H9 (cell line): ENCODE results near the gene EPHA1. TPM values are rescaled to one million over a fixed set of nuclear protein-coding genes. Genes with fewer than 3 reads are reported as not detected.
A peak's percentile ranks its signal among the peaks of the same experiment; 100 is the strongest.

Experiments used
- DNase-seq: peaks from one replicate; pipeline ENCODE4 v3.0.0-alpha.2; 2017
- H2AFZ ChIP-seq: one replicate; pipeline ENCODE4 v1.6.1; 2013; ENCODE audit warnings: mild to moderate bottlenecking, low read length, control low read depth, moderate library complexity
- H2AK5ac ChIP-seq: 2 replicates; pipeline ENCODE4 v1.6.1; 2013; ENCODE audit warnings: low read length, control low read depth, mixed read lengths; ENCODE audit not compliant: insufficient read length
- H2BK120ac ChIP-seq: one replicate; pipeline ENCODE4 v1.6.1; 2013; ENCODE audit warnings: low read depth, mild to moderate bottlenecking, low read length, control low read depth, inconsistent platforms; ENCODE audit not compliant: poor library complexity, severe bottlenecking
- H2BK12ac ChIP-seq: 2 replicates; pipeline ENCODE4 v1.6.1; 2013; ENCODE audit warnings: low read length, control low read depth, mixed read lengths, low read depth; ENCODE audit not compliant: insufficient read length
- H2BK15ac ChIP-seq: 2 replicates; pipeline ENCODE4 v1.6.1; 2013; ENCODE audit warnings: low read depth, low read length, control low read depth
- H2BK20ac ChIP-seq: one replicate; pipeline ENCODE4 v1.6.1; 2013; ENCODE audit warnings: low read depth, mild to moderate bottlenecking, low read length, control low read depth, inconsistent platforms; ENCODE audit not compliant: poor library complexity, severe bottlenecking
- H2BK5ac ChIP-seq: 2 replicates; pipeline ENCODE4 v1.6.1; 2013; ENCODE audit warnings: low read length, control low read depth, mixed read lengths; ENCODE audit not compliant: insufficient read length
- H3K14ac ChIP-seq: 2 replicates; pipeline ENCODE4 v1.6.1; 2013; ENCODE audit warnings: low read length, control low read depth; ENCODE audit not compliant: insufficient read depth
- H3K18ac ChIP-seq: 2 replicates; pipeline ENCODE4 v1.6.1; 2013; ENCODE audit warnings: low read depth, mild to moderate bottlenecking, mixed read lengths, low read length, control low read depth; ENCODE audit not compliant: insufficient read length
- H3K23ac ChIP-seq: 2 replicates; pipeline ENCODE4 v1.6.1; 2013; ENCODE audit warnings: low read length, control low read depth, mixed read lengths, low read depth; ENCODE audit not compliant: insufficient read length
- H3K23me2 ChIP-seq: 2 replicates; pipeline ENCODE4 v1.6.1; 2013; ENCODE audit warnings: low read depth, mild to moderate bottlenecking, mixed read lengths, low read length, control low read depth; ENCODE audit not compliant: insufficient read length, poor library complexity, severe bottlenecking
- H3K27ac ChIP-seq: 2 replicates; pipeline ENCODE4 v1.5.1; 2013; ENCODE audit warnings: low read length, control low read depth, mixed read lengths, low read depth; ENCODE audit not compliant: insufficient read length
- H3K27me3 ChIP-seq: 2 replicates; pipeline ENCODE4 v1.6.1; 2013; ENCODE audit warnings: low read length, control low read depth, inconsistent platforms; ENCODE audit not compliant: insufficient read depth
- H3K4ac ChIP-seq: 2 replicates; pipeline ENCODE4 v1.6.1; 2013; ENCODE audit warnings: low read depth, mild to moderate bottlenecking, control low read depth, inconsistent platforms, low read length, moderate library complexity
- H3K4me1 ChIP-seq: 2 replicates; pipeline ENCODE4 v1.6.1; 2013; ENCODE audit warnings: low read length, control low read depth, inconsistent platforms; ENCODE audit not compliant: insufficient read depth
- H3K4me2 ChIP-seq: 2 replicates; pipeline ENCODE4 v1.6.1; 2013; ENCODE audit warnings: low read length, control low read depth, mixed read lengths; ENCODE audit not compliant: insufficient read length, insufficient read depth
- H3K56ac ChIP-seq: 2 replicates; pipeline ENCODE4 v1.6.1; 2013; ENCODE audit warnings: low read depth, mild to moderate bottlenecking, mixed read lengths, low read length, control low read depth; ENCODE audit not compliant: insufficient read length
- H3K79me1 ChIP-seq: 2 replicates; pipeline ENCODE4 v1.6.1; 2013; ENCODE audit warnings: low read depth, mild to moderate bottlenecking, moderate library complexity, low read length, control low read depth, inconsistent platforms; ENCODE audit not compliant: insufficient read depth, poor library complexity, severe bottlenecking
- H3K79me2 ChIP-seq: 2 replicates; pipeline ENCODE4 v1.6.1; 2013; ENCODE audit warnings: low read length, control low read depth, inconsistent platforms; ENCODE audit not compliant: insufficient read depth
- H3K9ac ChIP-seq: 2 replicates; pipeline ENCODE4 v1.6.1; 2013; ENCODE audit warnings: low read length, control low read depth, mixed read lengths; ENCODE audit not compliant: insufficient read length; ENCODE audit errors: extremely low read depth
- H3K9me3 ChIP-seq: one replicate; pipeline ENCODE4 v1.6.1; 2013; ENCODE audit warnings: low read depth, low read length, inconsistent platforms; ENCODE audit not compliant: control insufficient read depth
- H3T11ph ChIP-seq: one replicate; pipeline ENCODE4 v1.6.1; 2013; ENCODE audit warnings: mild to moderate bottlenecking, low read length, control low read depth, inconsistent platforms
- H4K20me1 ChIP-seq: one replicate; pipeline ENCODE4 v1.6.1; 2013; ENCODE audit not compliant: control insufficient read depth, insufficient read length, insufficient read depth
- H4K5ac ChIP-seq: 2 replicates; pipeline ENCODE4 v1.6.1; 2013; ENCODE audit warnings: low read depth, mild to moderate bottlenecking, mixed read lengths, low read length, control low read depth; ENCODE audit not compliant: insufficient read length
- H4K8ac ChIP-seq: replicated peaks from 2 replicates; pipeline ENCODE4 v1.6.1; 2013; ENCODE audit warnings: low read length, control low read depth, mixed read lengths, low read depth; ENCODE audit not compliant: insufficient read length
- H4K91ac ChIP-seq: 2 replicates; pipeline ENCODE4 v1.6.1; 2013; ENCODE audit warnings: low read depth, mild to moderate bottlenecking, moderate library complexity, mixed read lengths, low read length, control low read depth; ENCODE audit not compliant: insufficient read length
- H3K27ac Mint-ChIP-seq, 3 experiments: 2 replicates in 2 of 3; 3 replicates in 1 of 3; pipeline ENCODE4 v1.8.0; 2020 to 2021; ENCODE audit warnings: mixed read lengths in 3 of 3, mild to moderate bottlenecking in 1 of 3, moderate library complexity in 1 of 3
- H3K27me3 Mint-ChIP-seq: 2 replicates; pipeline ENCODE4 v1.8.0; 2021; ENCODE audit warnings: low read depth, mild to moderate bottlenecking, moderate library complexity, mixed read lengths
- H3K36me3 Mint-ChIP-seq, 3 experiments: 2 replicates in 2 of 3; 3 replicates in 1 of 3; pipeline ENCODE4 v1.8.0; 2020 to 2021; ENCODE audit warnings: low read depth in 3 of 3, mixed read lengths in 3 of 3; ENCODE audit not compliant: insufficient read depth in 1 of 3
- H3K4me1 Mint-ChIP-seq, 2 experiments: 2 replicates each; pipeline ENCODE4 v1.8.0; 2020; ENCODE audit warnings: mixed read lengths in 2 of 2
- H3K4me3 Mint-ChIP-seq, 2 experiments: 2 replicates in 1 of 2; 3 replicates in 1 of 2; pipeline ENCODE4 v1.8.0; 2020 to 2021; ENCODE audit warnings: mild to moderate bottlenecking in 2 of 2, mixed read lengths in 2 of 2, moderate library complexity in 1 of 2
- H3K9me3 Mint-ChIP-seq, 2 experiments: 2 replicates in 1 of 2; 3 replicates in 1 of 2; pipeline ENCODE4 v1.8.0; 2020; ENCODE audit warnings: mild to moderate bottlenecking in 2 of 2, mixed read lengths in 2 of 2, moderate library complexity in 1 of 2
- WGBS: extraction: QIAGEN DNeasy Blood & Tissue Kit; methylation state at CpG from one replicate; pipeline ENCODE4 v1.1.7; 2013; ENCODE audit warnings: missing lambda C conversion rate, low lambda C conversion rate, mixed read lengths; ENCODE audit not compliant: insufficient read length; ENCODE audit errors: extremely low coverage; 5-methylcytosine and 5-hydroxymethylcytosine counted together
- total RNA-seq: library from RNA; stranded (reverse); gene quantifications from 2 replicates; pipeline ENCODE4 v1.2.1, GENCODE V29; 2021
- TF ChIP-seq, protein P1 (sequence below): fragments of 200-600 bp; sonication (generic); conservative IDR thresholded peaks from 3 replicates; pipeline ENCODE4 v1.8.0; 2021; ENCODE audit warnings: antibody characterized with exemption, mild to moderate bottlenecking

EPHA1 gene
- total RNA-seq, 1 experiment from 2014 or later, result 109 TPM

DNA sequence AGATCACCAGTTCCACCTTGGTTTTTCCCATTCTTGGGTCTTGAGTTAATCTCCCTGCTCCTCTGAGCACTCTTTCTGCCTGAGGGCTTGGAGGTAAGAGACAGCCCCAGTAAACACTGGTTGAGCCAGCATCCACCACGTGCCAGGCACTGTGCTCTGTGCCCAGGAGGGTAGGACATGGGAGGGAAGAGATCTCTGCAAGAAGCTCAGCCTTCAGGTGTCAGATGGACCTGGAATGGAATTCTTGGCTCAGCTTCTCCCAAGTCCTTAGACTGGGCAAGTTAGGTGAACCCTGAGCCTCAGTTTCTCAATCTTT is 25.1 kb downstream of the EPHA1 start:
- Histone ChIP-seq H2BK120ac (no peak overlapping the region), H3T11ph (no peak overlapping the region), H3K4me1 (peaks cover 5% of the 10 kb centered on the region; the same call in 1 of the 2 replicates), H3K27ac (no peak overlapping the region), H3K14ac (no peak overlapping the region), H2AK5ac (no peak overlapping the region), H2AFZ (no peak overlapping the region), H4K91ac (no peak overlapping the region), H2BK12ac (no peak overlapping the region), H3K79me2 (peaks cover 17% of the 10 kb centered on the region; the same call in 1 of the 2 replicates), H4K8ac (no peak overlapping the region), H3K56ac (no peak overlapping the region), H3K9me3 (no peaks in the 10 kb centered on the region), H2BK15ac (no peak overlapping the region), H3K27me3 (no peaks in the 10 kb centered on the region), H3K4me2 (no peak overlapping the region), H3K4ac (no peak overlapping the region), H4K5ac (no peak overlapping the region), H3K18ac (no peak overlapping the region), H3K23me2 (peaks cover 14% of the 10 kb centered on the region), H2BK5ac (no peak overlapping the region), H3K23ac (no peak overlapping the region), H3K9ac (no peak overlapping the region), H4K20me1 (peaks cover 2% of the 10 kb centered on the region), H2BK20ac (no peak overlapping the region), H3K79me1 (peaks cover 5% of the 10 kb centered on the region)
- Mint-ChIP-seq H3K27ac (no peak overlapping the region), H3K4me3 (peak overlapping the region in 1 of 2 experiments; percentile 76; a peak in 1 of 5 replicates), H3K9me3 (no peaks in the 10 kb centered on the region), H3K4me1 (peaks cover 22 to 26% of the 10 kb centered on the region in 2 experiments), H3K36me3 (peaks cover 11 to 17% (median 13%) of the 10 kb centered on the region in 3 experiments; a peak in 5 of 7 replicates), H3K27me3 (no peaks in the 10 kb centered on the region; the same call in 1 of the 2 replicates)
- TF ChIP-seq, protein P1, sequence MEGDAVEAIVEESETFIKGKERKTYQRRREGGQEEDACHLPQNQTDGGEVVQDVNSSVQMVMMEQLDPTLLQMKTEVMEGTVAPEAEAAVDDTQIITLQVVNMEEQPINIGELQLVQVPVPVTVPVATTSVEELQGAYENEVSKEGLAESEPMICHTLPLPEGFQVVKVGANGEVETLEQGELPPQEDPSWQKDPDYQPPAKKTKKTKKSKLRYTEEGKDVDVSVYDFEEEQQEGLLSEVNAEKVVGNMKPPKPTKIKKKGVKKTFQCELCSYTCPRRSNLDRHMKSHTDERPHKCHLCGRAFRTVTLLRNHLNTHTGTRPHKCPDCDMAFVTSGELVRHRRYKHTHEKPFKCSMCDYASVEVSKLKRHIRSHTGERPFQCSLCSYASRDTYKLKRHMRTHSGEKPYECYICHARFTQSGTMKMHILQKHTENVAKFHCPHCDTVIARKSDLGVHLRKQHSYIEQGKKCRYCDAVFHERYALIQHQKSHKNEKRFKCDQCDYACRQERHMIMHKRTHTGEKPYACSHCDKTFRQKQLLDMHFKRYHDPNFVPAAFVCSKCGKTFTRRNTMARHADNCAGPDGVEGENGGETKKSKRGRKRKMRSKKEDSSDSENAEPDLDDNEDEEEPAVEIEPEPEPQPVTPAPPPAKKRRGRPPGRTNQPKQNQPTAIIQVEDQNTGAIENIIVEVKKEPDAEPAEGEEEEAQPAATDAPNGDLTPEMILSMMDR, result no peak
- DNase-seq, result no peak
- WGBS, result no CpG with 5 or more reads among the region's 1 CpG
